HepG2 (cell line): ENCODE results near the gene MEDAG. TPM values are rescaled to one million over a fixed set of nuclear protein-coding genes. Genes with fewer than 3 reads are reported as not detected.

Experiments
- ELF1 ChIP-seq: sonication (generic); formaldehyde crosslinking; IDR thresholded peaks from 2 replicates; pipeline ENCODE4 v1.4.0; 2020; ENCODE audit warnings: missing genetic modification reagents
- ESRRA ChIP-seq: sonication (generic); formaldehyde crosslinking; IDR thresholded peaks from 2 replicates; pipeline ENCODE4 v1.5.1; 2020; ENCODE audit warnings: mild to moderate bottlenecking, low read depth, missing genetic modification reagents
- KLF11 ChIP-seq: IDR thresholded peaks from 2 replicates; pipeline ENCODE4 v1.6.1; 2016; ENCODE audit warnings: missing compliant biosample characterization
- SP5 ChIP-seq: IDR thresholded peaks from 2 replicates; pipeline ENCODE4 v1.6.1; 2016; ENCODE audit warnings: low read depth, borderline replicate concordance
- SUZ12 ChIP-seq: fragments of 150-350 bp; IDR thresholded peaks from 2 replicates; pipeline ENCODE4 v1.6.1; 2014; ENCODE audit warnings: low read depth, low read length
- ZNF225 ChIP-seq: sonication (generic); formaldehyde crosslinking; IDR thresholded peaks from 2 replicates; pipeline ENCODE4 v1.4.0; 2020; ENCODE audit warnings: mild to moderate bottlenecking, missing genetic modification reagents
- polyA plus RNA-seq, 8 experiments: library from polyadenylated mRNA; depleted of rRNA in 3 of 8; stranded (reverse) in 7 of 8; unstranded in 1 of 8; fragments of >200 nt; fragmentation: Illumina TruSeq in 4 of 8; extraction: Trizol in 4 of 8; gene quantifications; 2 replicates each; pipeline versions ENCODE4 v1.2.1 to v1.2.3, GENCODE V29; 2011 to 2016; ENCODE audit warnings: low read depth in 4 of 8, missing spikeins in 1 of 8, mixed read lengths in 1 of 8; ENCODE audit not compliant: insufficient read depth in 1 of 8
- total RNA-seq, 5 experiments: library from RNA; depleted of rRNA; stranded (reverse); fragments of >200 nt; fragmentation: Illumina TruSeq; extraction: Trizol; gene quantifications; 2 replicates each; pipeline ENCODE4 v1.2.3, GENCODE V29; 2016; ENCODE audit warnings: low read depth in 1 of 5
- TF ChIP-seq, protein P1 (sequence below): sonication (generic); formaldehyde crosslinking; IDR thresholded peaks from 2 replicates; pipeline ENCODE4 v1.4.0; 2020; ENCODE audit warnings: missing genetic modification reagents, borderline replicate concordance
- TF ChIP-seq, protein P2 (sequence below): sonication (generic); formaldehyde crosslinking; IDR thresholded peaks from 2 replicates; pipeline ENCODE4 v1.5.0; 2020; ENCODE audit warnings: missing genetic modification reagents
- TF ChIP-seq, protein P3 (sequence below): sonication (generic); formaldehyde crosslinking; IDR thresholded peaks from 2 replicates; pipeline ENCODE4 v1.5.0; 2020; ENCODE audit warnings: mild to moderate bottlenecking, missing genetic modification reagents, borderline replicate concordance
- TF ChIP-seq, protein P4 (sequence below): sonication (generic); formaldehyde crosslinking; IDR thresholded peaks from 2 replicates; pipeline ENCODE4 v1.4.0; 2020; ENCODE audit warnings: missing genetic modification reagents
- TF ChIP-seq, protein P5 (sequence below): sonication (generic); formaldehyde crosslinking; IDR thresholded peaks from 2 replicates; pipeline ENCODE4 v1.8.0; 2022; ENCODE audit warnings: mild to moderate bottlenecking, missing genetic modification reagents, moderate library complexity

MEDAG gene
- total and polyA plus RNA-seq, 2 of the 13 experiments (the other 11 are each of a cell fraction or from before 2014, with no cell fraction given): not detected

DNA sequence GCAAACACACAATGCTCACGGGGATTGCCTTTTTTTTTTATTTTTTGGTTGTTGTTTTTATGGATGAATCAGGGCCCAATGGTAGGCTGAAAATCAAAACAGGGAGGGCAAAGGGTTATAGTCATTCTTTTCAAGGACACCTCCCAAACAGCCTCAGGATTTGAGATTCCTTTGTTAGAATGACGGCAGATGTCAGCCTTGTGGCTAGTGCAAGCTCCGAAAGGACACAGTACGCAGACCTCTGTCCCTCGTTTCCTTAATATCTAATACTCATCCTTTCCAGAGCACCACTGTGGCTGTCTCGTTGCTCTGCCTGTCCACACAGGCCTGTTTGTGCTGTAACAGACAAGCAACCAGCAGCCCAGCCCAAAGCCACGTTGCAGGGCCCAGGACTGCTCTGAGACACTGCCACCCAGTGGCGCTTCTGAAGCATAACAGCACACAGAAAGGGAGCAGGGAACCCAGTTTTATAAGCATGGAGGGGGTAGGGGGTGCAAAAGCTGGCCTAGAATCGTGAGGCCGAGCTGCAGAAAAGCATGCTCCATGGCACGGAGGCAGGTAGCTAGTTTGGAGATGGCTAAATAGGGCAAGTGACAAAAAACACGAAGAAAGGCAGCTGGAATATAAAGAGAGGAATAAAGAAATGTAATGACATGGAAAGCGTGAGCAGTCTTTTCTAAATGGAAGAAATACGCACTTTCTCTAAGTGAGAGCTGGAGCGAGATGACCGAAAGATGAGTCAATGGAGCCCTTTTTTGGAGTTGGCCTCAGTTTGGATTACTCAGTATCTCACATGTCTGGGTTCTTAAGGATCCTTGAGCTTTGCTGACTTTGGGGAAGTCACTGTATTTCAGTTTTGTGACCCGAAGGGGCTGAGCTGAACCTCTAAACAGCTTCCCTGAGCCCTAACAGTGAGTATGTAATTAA lies 40.7 kb upstream of the MEDAG start (continued):
- TF ChIP-seq, protein P1, sequence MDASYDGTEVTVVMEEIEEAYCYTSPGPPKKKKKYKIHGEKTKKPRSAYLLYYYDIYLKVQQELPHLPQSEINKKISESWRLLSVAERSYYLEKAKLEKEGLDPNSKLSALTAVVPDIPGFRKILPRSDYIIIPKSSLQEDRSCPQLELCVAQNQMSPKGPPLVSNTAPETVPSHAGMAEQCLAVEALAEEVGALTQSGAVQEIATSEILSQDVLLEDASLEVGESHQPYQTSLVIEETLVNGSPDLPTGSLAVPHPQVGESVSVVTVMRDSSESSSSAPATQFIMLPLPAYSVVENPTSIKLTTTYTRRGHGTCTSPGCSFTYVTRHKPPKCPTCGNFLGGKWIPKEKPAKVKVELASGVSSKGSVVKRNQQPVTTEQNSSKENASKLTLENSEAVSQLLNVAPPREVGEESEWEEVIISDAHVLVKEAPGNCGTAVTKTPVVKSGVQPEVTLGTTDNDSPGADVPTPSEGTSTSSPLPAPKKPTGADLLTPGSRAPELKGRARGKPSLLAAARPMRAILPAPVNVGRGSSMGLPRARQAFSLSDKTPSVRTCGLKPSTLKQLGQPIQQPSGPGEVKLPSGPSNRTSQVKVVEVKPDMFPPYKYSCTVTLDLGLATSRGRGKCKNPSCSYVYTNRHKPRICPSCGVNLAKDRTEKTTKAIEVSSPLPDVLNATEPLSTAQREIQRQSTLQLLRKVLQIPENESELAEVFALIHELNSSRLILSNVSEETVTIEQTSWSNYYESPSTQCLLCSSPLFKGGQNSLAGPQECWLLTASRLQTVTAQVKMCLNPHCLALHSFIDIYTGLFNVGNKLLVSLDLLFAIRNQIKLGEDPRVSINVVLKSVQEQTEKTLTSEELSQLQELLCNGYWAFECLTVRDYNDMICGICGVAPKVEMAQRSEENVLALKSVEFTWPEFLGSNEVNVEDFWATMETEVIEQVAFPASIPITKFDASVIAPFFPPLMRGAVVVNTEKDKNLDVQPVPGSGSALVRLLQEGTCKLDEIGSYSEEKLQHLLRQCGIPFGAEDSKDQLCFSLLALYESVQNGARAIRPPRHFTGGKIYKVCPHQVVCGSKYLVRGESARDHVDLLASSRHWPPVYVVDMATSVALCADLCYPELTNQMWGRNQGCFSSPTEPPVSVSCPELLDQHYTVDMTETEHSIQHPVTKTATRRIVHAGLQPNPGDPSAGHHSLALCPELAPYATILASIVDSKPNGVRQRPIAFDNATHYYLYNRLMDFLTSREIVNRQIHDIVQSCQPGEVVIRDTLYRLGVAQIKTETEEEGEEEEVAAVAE: peak; percentile 38; the same call in 1 of the 2 replicates
- TF ChIP-seq ZNF225 (peak; percentile 43; the same call in 1 of the 2 replicates), ELF1 (CRISPR knock-in tag) (peak; percentile 44; the same call in 1 of the 2 replicates), SUZ12 (no peak), ESRRA (CRISPR knock-in tag) (no peak), KLF11 (CRISPR knock-in tag) (no peak), SP5 (CRISPR knock-in tag) (no peak)
- TF ChIP-seq, protein P2, sequence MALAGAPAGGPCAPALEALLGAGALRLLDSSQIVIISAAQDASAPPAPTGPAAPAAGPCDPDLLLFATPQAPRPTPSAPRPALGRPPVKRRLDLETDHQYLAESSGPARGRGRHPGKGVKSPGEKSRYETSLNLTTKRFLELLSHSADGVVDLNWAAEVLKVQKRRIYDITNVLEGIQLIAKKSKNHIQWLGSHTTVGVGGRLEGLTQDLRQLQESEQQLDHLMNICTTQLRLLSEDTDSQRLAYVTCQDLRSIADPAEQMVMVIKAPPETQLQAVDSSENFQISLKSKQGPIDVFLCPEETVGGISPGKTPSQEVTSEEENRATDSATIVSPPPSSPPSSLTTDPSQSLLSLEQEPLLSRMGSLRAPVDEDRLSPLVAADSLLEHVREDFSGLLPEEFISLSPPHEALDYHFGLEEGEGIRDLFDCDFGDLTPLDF: no peak
- TF ChIP-seq, protein P3, sequence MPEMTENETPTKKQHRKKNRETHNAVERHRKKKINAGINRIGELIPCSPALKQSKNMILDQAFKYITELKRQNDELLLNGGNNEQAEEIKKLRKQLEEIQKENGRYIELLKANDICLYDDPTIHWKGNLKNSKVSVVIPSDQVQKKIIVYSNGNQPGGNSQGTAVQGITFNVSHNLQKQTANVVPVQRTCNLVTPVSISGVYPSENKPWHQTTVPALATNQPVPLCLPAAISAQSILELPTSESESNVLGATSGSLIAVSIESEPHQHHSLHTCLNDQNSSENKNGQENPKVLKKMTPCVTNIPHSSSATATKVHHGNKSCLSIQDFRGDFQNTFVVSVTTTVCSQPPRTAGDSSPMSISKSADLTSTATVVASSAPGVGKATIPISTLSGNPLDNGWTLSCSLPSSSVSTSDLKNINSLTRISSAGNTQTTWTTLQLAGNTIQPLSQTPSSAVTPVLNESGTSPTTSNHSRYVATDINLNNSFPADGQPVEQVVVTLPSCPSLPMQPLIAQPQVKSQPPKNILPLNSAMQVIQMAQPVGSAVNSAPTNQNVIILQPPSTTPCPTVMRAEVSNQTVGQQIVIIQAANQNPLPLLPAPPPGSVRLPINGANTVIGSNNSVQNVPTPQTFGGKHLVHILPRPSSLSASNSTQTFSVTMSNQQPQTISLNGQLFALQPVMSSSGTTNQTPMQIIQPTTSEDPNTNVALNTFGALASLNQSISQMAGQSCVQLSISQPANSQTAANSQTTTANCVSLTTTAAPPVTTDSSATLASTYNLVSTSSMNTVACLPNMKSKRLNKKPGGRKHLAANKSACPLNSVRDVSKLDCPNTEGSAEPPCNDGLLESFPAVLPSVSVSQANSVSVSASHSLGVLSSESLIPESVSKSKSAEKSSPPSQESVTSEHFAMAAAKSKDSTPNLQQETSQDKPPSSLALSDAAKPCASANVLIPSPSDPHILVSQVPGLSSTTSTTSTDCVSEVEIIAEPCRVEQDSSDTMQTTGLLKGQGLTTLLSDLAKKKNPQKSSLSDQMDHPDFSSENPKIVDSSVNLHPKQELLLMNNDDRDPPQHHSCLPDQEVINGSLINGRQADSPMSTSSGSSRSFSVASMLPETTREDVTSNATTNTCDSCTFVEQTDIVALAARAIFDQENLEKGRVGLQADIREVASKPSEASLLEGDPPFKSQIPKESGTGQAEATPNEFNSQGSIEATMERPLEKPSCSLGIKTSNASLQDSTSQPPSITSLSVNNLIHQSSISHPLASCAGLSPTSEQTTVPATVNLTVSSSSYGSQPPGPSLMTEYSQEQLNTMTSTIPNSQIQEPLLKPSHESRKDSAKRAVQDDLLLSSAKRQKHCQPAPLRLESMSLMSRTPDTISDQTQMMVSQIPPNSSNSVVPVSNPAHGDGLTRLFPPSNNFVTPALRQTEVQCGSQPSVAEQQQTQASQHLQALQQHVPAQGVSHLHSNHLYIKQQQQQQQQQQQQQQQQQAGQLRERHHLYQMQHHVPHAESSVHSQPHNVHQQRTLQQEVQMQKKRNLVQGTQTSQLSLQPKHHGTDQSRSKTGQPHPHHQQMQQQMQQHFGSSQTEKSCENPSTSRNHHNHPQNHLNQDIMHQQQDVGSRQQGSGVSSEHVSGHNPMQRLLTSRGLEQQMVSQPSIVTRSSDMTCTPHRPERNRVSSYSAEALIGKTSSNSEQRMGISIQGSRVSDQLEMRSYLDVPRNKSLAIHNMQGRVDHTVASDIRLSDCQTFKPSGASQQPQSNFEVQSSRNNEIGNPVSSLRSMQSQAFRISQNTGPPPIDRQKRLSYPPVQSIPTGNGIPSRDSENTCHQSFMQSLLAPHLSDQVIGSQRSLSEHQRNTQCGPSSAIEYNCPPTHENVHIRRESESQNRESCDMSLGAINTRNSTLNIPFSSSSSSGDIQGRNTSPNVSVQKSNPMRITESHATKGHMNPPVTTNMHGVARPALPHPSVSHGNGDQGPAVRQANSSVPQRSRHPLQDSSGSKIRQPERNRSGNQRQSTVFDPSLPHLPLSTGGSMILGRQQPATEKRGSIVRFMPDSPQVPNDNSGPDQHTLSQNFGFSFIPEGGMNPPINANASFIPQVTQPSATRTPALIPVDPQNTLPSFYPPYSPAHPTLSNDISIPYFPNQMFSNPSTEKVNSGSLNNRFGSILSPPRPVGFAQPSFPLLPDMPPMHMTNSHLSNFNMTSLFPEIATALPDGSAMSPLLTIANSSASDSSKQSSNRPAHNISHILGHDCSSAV (CRISPR knock-in tag): no peak
- TF ChIP-seq, protein P4, sequence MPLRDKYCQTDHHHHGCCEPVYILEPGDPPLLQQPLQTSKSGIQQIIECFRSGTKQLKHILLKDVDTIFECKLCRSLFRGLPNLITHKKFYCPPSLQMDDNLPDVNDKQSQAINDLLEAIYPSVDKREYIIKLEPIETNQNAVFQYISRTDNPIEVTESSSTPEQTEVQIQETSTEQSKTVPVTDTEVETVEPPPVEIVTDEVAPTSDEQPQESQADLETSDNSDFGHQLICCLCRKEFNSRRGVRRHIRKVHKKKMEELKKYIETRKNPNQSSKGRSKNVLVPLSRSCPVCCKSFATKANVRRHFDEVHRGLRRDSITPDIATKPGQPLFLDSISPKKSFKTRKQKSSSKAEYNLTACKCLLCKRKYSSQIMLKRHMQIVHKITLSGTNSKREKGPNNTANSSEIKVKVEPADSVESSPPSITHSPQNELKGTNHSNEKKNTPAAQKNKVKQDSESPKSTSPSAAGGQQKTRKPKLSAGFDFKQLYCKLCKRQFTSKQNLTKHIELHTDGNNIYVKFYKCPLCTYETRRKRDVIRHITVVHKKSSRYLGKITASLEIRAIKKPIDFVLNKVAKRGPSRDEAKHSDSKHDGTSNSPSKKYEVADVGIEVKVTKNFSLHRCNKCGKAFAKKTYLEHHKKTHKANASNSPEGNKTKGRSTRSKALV (CRISPR knock-in tag): no peak
- TF ChIP-seq, protein P5, sequence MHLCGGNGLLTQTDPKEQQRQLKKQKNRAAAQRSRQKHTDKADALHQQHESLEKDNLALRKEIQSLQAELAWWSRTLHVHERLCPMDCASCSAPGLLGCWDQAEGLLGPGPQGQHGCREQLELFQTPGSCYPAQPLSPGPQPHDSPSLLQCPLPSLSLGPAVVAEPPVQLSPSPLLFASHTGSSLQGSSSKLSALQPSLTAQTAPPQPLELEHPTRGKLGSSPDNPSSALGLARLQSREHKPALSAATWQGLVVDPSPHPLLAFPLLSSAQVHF (CRISPR knock-in tag): no peak
